Tibial artery (tissue), 4 donors: ENCODE results near the gene DBX1.

ENCODE experiments used
- DNase-seq, 2 donors: peaks; one replicate each; pipeline ENCODE4 v3.0.0-alpha.2; 2019
- H3K27ac ChIP-seq, 2 donors: fragments of 200-600 bp; sonication (generic) in 1 of 2; 1 replicate in 1 of 2; 2 replicates in 1 of 2; pipeline ENCODE4 v1.5.1; 2018 to 2019; ENCODE audit warnings: mild to moderate bottlenecking in 1 of 2
- H3K27me3 ChIP-seq, 2 donors: fragments of 200-600 bp; sonication (generic) in 1 of 2; one replicate each; pipeline versions ENCODE4 v1.5.1 to v1.6.0; 2016 to 2019
- H3K36me3 ChIP-seq, 3 donors: fragments of 200-600 bp; sonication (generic) in 2 of 3; one replicate each; pipeline ENCODE4 v1.5.1; 2016 to 2019; ENCODE audit warnings: mild to moderate bottlenecking in 2 of 3
- H3K4me1 ChIP-seq, 4 donors: fragments of 200-600 bp; sonication (generic) in 2 of 4; 1 replicate in 3 of 4; 2 replicates in 1 of 4; pipeline ENCODE4 v1.5.1; 2016 to 2019
- H3K4me3 ChIP-seq, 2 donors: fragments of 200-600 bp; sonication (generic) in 1 of 2; 1 replicate in 1 of 2; 2 replicates in 1 of 2; pipeline ENCODE4 v1.5.1; 2018 to 2019; ENCODE audit warnings: mild to moderate bottlenecking in 2 of 2
- H3K9me3 ChIP-seq, 3 donors: fragments of 200-600 bp; sonication (generic) in 1 of 3; one replicate each; pipeline ENCODE4 v1.5.1; 2016 to 2019
- CTCF ChIP-seq, 2 experiments: fragments of 200-600 bp in 1 of 2; fragments of 450-650 bp in 1 of 2; IDR thresholded peaks; one replicate each; pipeline ENCODE4 v1.5.1; 2017 to 2019; ENCODE audit warnings: antibody characterized with exemption in 2 of 2, mild to moderate bottlenecking in 1 of 2, moderate library complexity in 1 of 2
- intact Hi-C: fragments of 100-400 bp; cut with DNase I; formaldehyde crosslinking; loops from one replicate; pipeline ENCODE4 v1.15.0; 2023; ENCODE audit warnings: low total_unique reads

DBX1 gene

GRCh38 chr11:20159466-20160381 lies 551 bp downstream of the DBX1 start:
- no peak for TF ChIP-seq CTCF (IDR thresholded peaks at IDR 0.05)
- H3K27ac ChIP-seq: no peak overlapping the region
- H3K4me3 ChIP-seq: no peak overlapping the region
- peaks cover 0 to 40% (median 31%) of the 10 kb centered on the region in 4 donors for H3K4me1 ChIP-seq
- H3K27me3 ChIP-seq: peaks cover 16 to 91% of the 10 kb centered on the region in 2 donors
- intact Hi-C loops: no loop called here
- no peak for DNase-seq
- peaks cover 0 to 3% (median 0%) of the 10 kb centered on the region in 3 donors for H3K9me3 ChIP-seq
- no peaks in the 10 kb centered on the region for H3K36me3 ChIP-seq

GRCh38 chr11:20158597-20159257 lies 1.5 kb downstream of the DBX1 start:
- peaks cover 16 to 82% of the 10 kb centered on the region in 2 donors for H3K27me3 ChIP-seq
- peak in 1 of 2 donors; percentile 39 for DNase-seq
- intact Hi-C loops: no loop called here

DNA sequence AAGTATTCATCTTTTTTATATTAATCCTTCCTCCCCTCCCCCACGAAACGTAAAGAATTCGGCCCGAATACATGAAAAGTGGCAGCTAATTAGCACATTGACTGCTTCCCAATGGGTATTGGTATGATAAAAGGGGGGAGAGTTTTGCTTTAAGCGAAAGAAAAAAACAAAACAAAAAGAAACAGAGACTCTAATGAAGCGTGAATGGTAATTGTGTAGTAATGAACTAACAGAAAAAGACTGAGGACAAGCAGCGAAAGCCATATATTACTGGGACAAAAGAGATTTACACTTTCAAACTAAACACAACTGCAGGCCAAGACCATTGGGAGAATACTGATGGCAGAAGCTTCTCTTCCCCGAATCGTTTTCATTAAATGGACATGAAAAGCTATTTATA lies 2.5 kb downstream of the DBX1 start:
- peaks cover 0 to 29% (median 20%) of the 10 kb centered on the region in 4 donors for H3K4me1 ChIP-seq
- H3K27ac ChIP-seq: no peak overlapping the region
- TF ChIP-seq CTCF (IDR thresholded peaks at IDR 0.05): no peak
- H3K4me3 ChIP-seq: no peak overlapping the region
- intact Hi-C loops: no loop called here
- peaks cover 16 to 72% of the 10 kb centered on the region in 2 donors for H3K27me3 ChIP-seq
- H3K36me3 ChIP-seq: no peaks in the 10 kb centered on the region
- H3K9me3 ChIP-seq: peaks cover 0 to 3% (median 0%) of the 10 kb centered on the region in 3 donors
- no peak for DNase-seq

More at GRCh38 chr11:20158597-20159257, 1.5 kb downstream of the DBX1 start:
- Histone ChIP-seq H3K27ac (no peak overlapping the region), H3K4me1 (peaks cover 0 to 39% (median 30%) of the 10 kb centered on the region in 4 donors), H3K4me3 (no peak overlapping the region), H3K9me3 (peaks cover 0 to 3% (median 0%) of the 10 kb centered on the region in 3 donors), H3K36me3 (no peaks in the 10 kb centered on the region)
- no peak for TF ChIP-seq CTCF (IDR thresholded peaks at IDR 0.05)

- Histone ChIP-seq H3K4me1 (peaks cover 0 to 26% (median 16%) of the 10 kb centered on the region in 4 donors), H3K36me3 (no peaks in the 10 kb centered on the region), H3K4me3 (peak overlapping the region in 1 of 2 donors; percentile 11), H3K27me3 (peaks cover 16 to 65% of the 10 kb centered on the region in 2 donors), H3K9me3 (peaks cover 0 to 3% (median 0%) of the 10 kb centered on the region in 3 donors), H3K27ac (no peak overlapping the region)
- intact Hi-C loops: no loop called here
- no peak for DNase-seq
- no peak for TF ChIP-seq CTCF (IDR thresholded peaks at IDR 0.05)
Observed at GRCh38 chr11:20156876-20157613, 3.2 kb downstream of the DBX1 start.

GRCh38 chr11:20156280-20156875 lies 3.9 kb downstream of the DBX1 start:
- intact Hi-C loops: no loop called here
- no peak for DNase-seq
- Histone ChIP-seq H3K4me3 (peak overlapping the region in 1 of 2 donors; percentile 11), H3K27ac (no peak overlapping the region), H3K36me3 (no peaks in the 10 kb centered on the region), H3K4me1 (peaks cover 0 to 24% (median 16%) of the 10 kb centered on the region in 4 donors), H3K27me3 (peaks cover 14 to 59% of the 10 kb centered on the region in 2 donors), H3K9me3 (peaks cover 0 to 3% (median 0%) of the 10 kb centered on the region in 3 donors)
- TF ChIP-seq CTCF (IDR thresholded peaks at IDR 0.05): no peak
